ENCODE data around the gene MLLT6.

The MLLT6 gene

DNA sequence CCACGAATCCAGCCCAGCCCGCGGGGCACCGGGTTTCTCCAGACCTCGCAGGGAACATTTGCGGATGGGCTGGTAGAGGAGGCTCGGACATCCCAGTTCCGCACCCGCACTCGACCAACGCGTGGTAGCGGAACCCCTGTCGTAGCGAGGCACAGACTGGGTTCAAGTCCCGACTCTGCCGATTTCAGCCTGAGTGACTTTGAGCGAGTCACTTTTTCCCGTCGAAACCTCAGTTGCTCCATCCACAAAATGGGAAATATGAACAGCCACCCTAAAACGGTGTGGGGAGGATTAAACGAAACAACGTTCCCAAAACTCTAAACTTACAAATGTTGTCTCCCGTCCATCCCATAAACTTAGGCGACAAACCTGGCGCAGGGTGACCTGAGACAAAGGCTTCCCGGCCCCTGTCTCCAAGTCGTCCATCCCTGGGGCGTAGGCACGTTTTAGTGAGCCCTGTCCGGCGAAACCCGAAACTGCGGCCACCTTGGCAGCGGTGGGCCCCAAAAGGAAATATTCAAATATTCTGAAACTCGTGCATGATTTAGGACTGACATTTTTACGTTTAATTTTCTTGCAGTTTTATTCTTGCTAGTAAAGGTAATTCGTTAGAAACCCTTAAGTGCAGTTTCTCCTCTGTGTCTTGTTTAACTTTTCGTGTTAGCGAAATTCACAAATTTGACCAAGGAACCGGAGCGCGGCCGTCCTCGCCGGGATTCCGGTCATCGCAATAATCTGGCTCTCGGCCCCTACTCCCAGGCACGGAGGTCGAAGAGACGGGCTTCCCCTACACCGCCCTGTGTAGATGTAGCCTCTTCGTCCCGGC lies 1.9 kb upstream of the MLLT6 start:
- H3K4me2 ChIP-seq (ENCODE audit: low read length, poor library complexity, severe bottlenecking) = peak overlapping the region; percentile 84
- no peak overlapping the region for H4K91ac ChIP-seq (ENCODE audit: low read length)
- peak overlapping the region in 1 of 2 experiments; percentile 60 for H2BK12ac ChIP-seq (ENCODE audit: low read length in 2 of 2)
- H4K8ac ChIP-seq (ENCODE audit: low read length) = peak overlapping the region; percentile 63
- H2AFZ ChIP-seq (ENCODE audit: low read depth, low read length) = no peak overlapping the region
- H3K18ac ChIP-seq (ENCODE audit: low read depth in 1 of 2, low read length in 2 of 2) = peak overlapping the region in 1 of 2 experiments; percentile 66
- peaks cover 44% of the 10 kb centered on the region for H3K4me1 ChIP-seq (ENCODE audit: control insufficient read depth, insufficient read depth, low read depth, low read length)
- H3K9me3 ChIP-seq (ENCODE audit: control insufficient read depth, low read length) = no peaks in the 10 kb centered on the region
- 5% methylated on average over 55 of the region's 55 CpGs for WGBS
- H2BK120ac ChIP-seq (ENCODE audit: low read depth, low read length) = no peak overlapping the region
- peak overlapping the region; percentile 88 for H2BK15ac ChIP-seq (ENCODE audit: low read depth, poor library complexity, severe bottlenecking)
- H3K4ac ChIP-seq (ENCODE audit: low read depth in 1 of 2, low read length in 2 of 2) = peak overlapping the region in 1 of 2 experiments; percentile 69
- peak overlapping the region in 1 of 2 experiments; percentile 84 for H3K23ac ChIP-seq (ENCODE audit: low read length in 2 of 2)
- H3K36me3 ChIP-seq (ENCODE audit: control insufficient read depth in 1 of 2, insufficient read depth in 2 of 2, low read depth in 1 of 2, low read length in 2 of 2) = peaks cover 9 to 10% of the 10 kb centered on the region in 2 experiments
- H2AK5ac ChIP-seq (ENCODE audit: low read length, severe bottlenecking) = peak overlapping the region; percentile 44
- DNase-seq = peak; percentile 8
- H3K4me3 ChIP-seq (ENCODE audit: insufficient read depth in 1 of 2, low read depth in 1 of 2, low read length in 2 of 2) = peak overlapping the region; percentile 68 to 90
- peaks cover 22% of the 10 kb centered on the region for H3K79me1 ChIP-seq (replicated peaks; ENCODE audit: low read length, poor library complexity, severe bottlenecking)
- H3K27me3 ChIP-seq (ENCODE audit: control insufficient read depth in 1 of 2, insufficient read depth in 1 of 2, low read length in 2 of 2) = peaks cover 0 to 11% of the 10 kb centered on the region in 2 experiments
- peak overlapping the region; percentile 90 for H3K9ac ChIP-seq (ENCODE audit: low read length)
- H3K27ac ChIP-seq (ENCODE audit: low read length, poor library complexity, severe bottlenecking) = no peak overlapping the region
- no peak overlapping the region for H2BK5ac ChIP-seq (ENCODE audit: low read depth, low read length, poor library complexity, severe bottlenecking)
- no peak overlapping the region for H3K14ac ChIP-seq (ENCODE audit: low read length in 2 of 2)

DNA sequence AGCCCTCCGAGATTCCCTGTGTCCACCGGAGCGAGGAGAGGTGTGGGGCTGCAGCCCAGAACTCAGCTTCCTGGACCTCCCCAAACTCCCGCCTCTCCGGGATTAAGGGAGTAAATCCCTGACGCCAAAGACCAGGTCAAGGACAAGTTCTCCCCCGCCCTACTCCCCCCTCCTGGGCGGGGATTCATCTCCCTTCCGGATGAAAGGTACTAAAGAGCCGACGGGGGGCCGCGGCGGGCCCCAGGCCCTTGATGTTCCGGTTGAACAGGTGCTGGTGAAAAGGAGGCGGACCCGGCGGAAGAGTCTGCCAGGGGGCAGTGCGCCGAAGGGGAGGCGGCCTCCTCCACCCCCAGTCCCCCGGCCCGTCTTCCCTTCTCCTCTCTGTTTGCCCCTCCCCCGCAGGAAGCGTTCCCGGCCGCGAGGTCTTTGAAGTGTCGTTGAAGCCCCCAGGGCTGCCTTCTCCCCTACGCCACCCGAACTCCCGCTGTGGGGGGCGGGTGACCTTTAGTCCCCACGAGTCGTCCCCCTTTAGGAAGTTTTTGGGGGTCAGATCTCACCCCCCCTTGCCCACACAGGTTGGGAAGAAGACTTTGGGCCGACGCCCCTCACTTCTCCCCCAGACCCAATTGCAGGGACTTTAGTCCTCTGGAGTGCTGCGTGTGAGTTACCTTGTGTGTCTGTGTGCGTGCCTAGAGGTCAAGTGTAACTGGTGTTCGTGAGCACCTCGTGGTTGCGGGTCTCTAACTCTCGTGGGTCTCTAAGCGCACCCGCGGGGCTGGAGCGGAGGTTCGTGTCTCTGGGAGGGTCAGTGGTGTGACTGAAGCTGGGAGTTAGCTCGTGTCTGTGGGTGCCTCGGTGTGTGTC lies 1.1 kb upstream of the MLLT6 start:
- peak overlapping the region; percentile 90 for H3K9ac ChIP-seq (ENCODE audit: low read length)
- peaks cover 0 to 7% of the 10 kb centered on the region in 2 experiments for H3K27me3 ChIP-seq (ENCODE audit: control insufficient read depth in 1 of 2, insufficient read depth in 1 of 2, low read length in 2 of 2)
- no peaks in the 10 kb centered on the region for H3K9me3 ChIP-seq (ENCODE audit: control insufficient read depth, low read length)
- H3K4me2 ChIP-seq (ENCODE audit: low read length, poor library complexity, severe bottlenecking) = peak overlapping the region; percentile 84
- H2BK120ac ChIP-seq (ENCODE audit: low read depth, low read length) = peak overlapping the region; percentile 80
- H3K14ac ChIP-seq (ENCODE audit: low read length in 2 of 2) = peak overlapping the region in 1 of 2 experiments; percentile 2
- H3K79me1 ChIP-seq (replicated peaks; ENCODE audit: low read length, poor library complexity, severe bottlenecking) = peaks cover 26% of the 10 kb centered on the region
- peak overlapping the region in 1 of 2 experiments; percentile 84 for H3K23ac ChIP-seq (ENCODE audit: low read length in 2 of 2)
- H4K8ac ChIP-seq (ENCODE audit: low read length) = peak overlapping the region; percentile 90
- WGBS = 1% methylated on average over 42 of the region's 50 CpGs
- H3K36me3 ChIP-seq (ENCODE audit: control insufficient read depth in 1 of 2, insufficient read depth in 2 of 2, low read depth in 1 of 2, low read length in 2 of 2) = peaks cover 11 to 15% of the 10 kb centered on the region in 2 experiments
- peak overlapping the region; percentile 67 for H2AFZ ChIP-seq (ENCODE audit: low read depth, low read length)
- H3K4me1 ChIP-seq (ENCODE audit: control insufficient read depth, insufficient read depth, low read depth, low read length) = peaks cover 46% of the 10 kb centered on the region
- H3K27ac ChIP-seq (ENCODE audit: low read length, poor library complexity, severe bottlenecking) = no peak overlapping the region
- DNase-seq = peak; percentile 41
- peak overlapping the region in 1 of 2 experiments; percentile 60 for H2BK12ac ChIP-seq (ENCODE audit: low read length in 2 of 2)
- peak overlapping the region; percentile 90 for H4K91ac ChIP-seq (ENCODE audit: low read length)
- peak overlapping the region; percentile 42 to 91 for H3K4ac ChIP-seq (ENCODE audit: low read depth in 1 of 2, low read length in 2 of 2)
- H2AK5ac ChIP-seq (ENCODE audit: low read length, severe bottlenecking) = peak overlapping the region; percentile 5
- H3K18ac ChIP-seq (ENCODE audit: low read depth in 1 of 2, low read length in 2 of 2) = peak overlapping the region; percentile 71 to 91
- H2BK5ac ChIP-seq (ENCODE audit: low read depth, low read length, poor library complexity, severe bottlenecking) = no peak overlapping the region
- H3K4me3 ChIP-seq (ENCODE audit: insufficient read depth in 1 of 2, low read depth in 1 of 2, low read length in 2 of 2) = peak overlapping the region; percentile 78 to 90
- H2BK15ac ChIP-seq (ENCODE audit: low read depth, poor library complexity, severe bottlenecking) = peak overlapping the region; percentile 88

DNA sequence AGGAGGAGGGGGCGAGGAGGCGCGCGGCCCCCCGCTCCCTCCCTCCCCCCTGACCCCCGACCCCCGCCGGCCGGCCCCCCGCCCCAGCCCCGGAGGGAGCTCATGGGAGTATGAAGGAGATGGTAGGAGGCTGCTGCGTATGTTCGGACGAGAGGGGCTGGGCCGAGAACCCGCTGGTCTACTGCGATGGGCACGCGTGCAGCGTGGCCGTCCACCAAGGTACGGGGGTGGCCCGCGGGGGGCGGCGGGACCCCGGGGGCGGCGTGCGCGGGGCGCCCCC lies 390 bp downstream of the MLLT6 start:
- H2BK12ac ChIP-seq (ENCODE audit: low read length in 2 of 2) = no peak overlapping the region
- H3K4ac ChIP-seq (ENCODE audit: low read depth in 1 of 2, low read length in 2 of 2) = peak overlapping the region in 1 of 2 experiments; percentile 53
- H3K9me3 ChIP-seq (ENCODE audit: control insufficient read depth, low read length) = no peaks in the 10 kb centered on the region
- DNase-seq = no peak
- H4K91ac ChIP-seq (ENCODE audit: low read length) = no peak overlapping the region
- H2AK5ac ChIP-seq (ENCODE audit: low read length, severe bottlenecking) = no peak overlapping the region
- no peak overlapping the region for H3K23ac ChIP-seq (ENCODE audit: low read length in 2 of 2)
- peak overlapping the region; percentile 95 for H3K4me2 ChIP-seq (ENCODE audit: low read length, poor library complexity, severe bottlenecking)
- H3K4me1 ChIP-seq (ENCODE audit: control insufficient read depth, insufficient read depth, low read depth, low read length) = peaks cover 56% of the 10 kb centered on the region
- no peak overlapping the region for H2AFZ ChIP-seq (ENCODE audit: low read depth, low read length)
- H3K4me3 ChIP-seq (ENCODE audit: insufficient read depth in 1 of 2, low read depth in 1 of 2, low read length in 2 of 2) = peak overlapping the region; percentile 78 to 91
- H2BK15ac ChIP-seq (ENCODE audit: low read depth, poor library complexity, severe bottlenecking) = peak overlapping the region; percentile 97
- peaks cover 17 to 30% of the 10 kb centered on the region in 2 experiments for H3K36me3 ChIP-seq (ENCODE audit: control insufficient read depth in 1 of 2, insufficient read depth in 2 of 2, low read depth in 1 of 2, low read length in 2 of 2)
- no peak overlapping the region for H3K14ac ChIP-seq (ENCODE audit: low read length in 2 of 2)
- H3K9ac ChIP-seq (ENCODE audit: low read length) = peak overlapping the region; percentile 81
- peak overlapping the region in 1 of 2 experiments; percentile 83 for H3K18ac ChIP-seq (ENCODE audit: low read depth in 1 of 2, low read length in 2 of 2)
- no peak overlapping the region for H3K27ac ChIP-seq (ENCODE audit: low read length, poor library complexity, severe bottlenecking)
- H2BK120ac ChIP-seq (ENCODE audit: low read depth, low read length) = peak overlapping the region; percentile 75
- H3K27me3 ChIP-seq (ENCODE audit: control insufficient read depth in 1 of 2, insufficient read depth in 1 of 2, low read length in 2 of 2) = no peaks in the 10 kb centered on the region
- H3K79me1 ChIP-seq (replicated peaks; ENCODE audit: low read length, poor library complexity, severe bottlenecking) = peaks cover 28% of the 10 kb centered on the region
- 0% methylated on average over 15 of the region's 32 CpGs for WGBS
- no peak overlapping the region for H2BK5ac ChIP-seq (ENCODE audit: low read depth, low read length, poor library complexity, severe bottlenecking)
- no peak overlapping the region for H4K8ac ChIP-seq (ENCODE audit: low read length)
